ENCODE data around the gene ITPR2.

- TF ChIP-seq CTCF (IDR thresholded peaks at IDR 0.05), result no peak
- no peak for TF ChIP-seq POLR2A (IDR thresholded peaks at IDR 0.05)
- no peak for TF ChIP-seq EP300 (IDR thresholded peaks at IDR 0.05)
Observed at GRCh38 chr12:26813812-26814211, 19.2 kb downstream of the ITPR2 start.

Data from tibial nerve (tissue), 4 donors.